T47D (cell line): ENCODE results near the gene ORAI3.
"Not testable (repeated sequence)": the region's sequence is repeated elsewhere in the genome, so short reads cannot be mapped to it uniquely, and the experiment has no call there.

ENCODE experiments used
- DNase-seq, 2 experiments: peaks; one replicate each; pipeline versions ENCODE4 v3.0.0 to v3.0.0-alpha.2; 2011 to 2012; ENCODE audit warnings: low read depth in 1 of 2, low spot score in 1 of 2
- JUND ChIP-seq: IDR thresholded peaks from 2 replicates; pipeline ENCODE4 v1.6.1; 2012; ENCODE audit warnings: low read depth
- in situ Hi-C: cut with HindIII; loops from 2 replicates; pipeline ENCODE4 v1.10.0; 2016; ENCODE audit warnings: low sequenced_read_pairs, low pct_unique_long_range_greater_than_20kb

ORAI3 gene

GRCh38 chr16:30925995-30926811 is 22.7 kb upstream of the ORAI3 start:
- no peak for TF ChIP-seq JUND
- DNase-seq = no peak
- in situ Hi-C loops = no loop called here

- in situ Hi-C loops = no loop called here
- DNase-seq = no peak
- TF ChIP-seq JUND = no peak
Observed at GRCh38 chr16:30926937-30927788, 21.7 kb upstream of the ORAI3 start.

- DNase-seq = peak; percentile 82 to 83
- in situ Hi-C loops = no loop called here
- TF ChIP-seq JUND = no peak
Observed at GRCh38 chr16:30927789-30928378, 21.0 kb upstream of the ORAI3 start.

- no peak for DNase-seq
- no peak for TF ChIP-seq JUND
- in situ Hi-C loops = no loop called here
Observed at GRCh38 chr16:30928390-30928789, 20.5 kb upstream of the ORAI3 start.

- no peak for DNase-seq
- in situ Hi-C loops = no loop called here
- TF ChIP-seq JUND = no peak
Observed at GRCh38 chr16:30929167-30929566, 19.7 kb upstream of the ORAI3 start.

GRCh38 chr16:30930160-30930571 is 18.7 kb upstream of the ORAI3 start:
- DNase-seq = no peak
- no peak for TF ChIP-seq JUND
- in situ Hi-C loops = no loop called here

GRCh38 chr16:30931068-30931650 is 17.7 kb upstream of the ORAI3 start:
- TF ChIP-seq JUND = no peak
- in situ Hi-C loops = no loop called here
- no peak for DNase-seq

GRCh38 chr16:30934827-30935557 is 13.9 kb upstream of the ORAI3 start:
- in situ Hi-C loops = no loop called here
- no peak for TF ChIP-seq JUND
- DNase-seq = peak in 1 of 2 experiments; percentile 76

- in situ Hi-C loops = no loop called here
- DNase-seq = no peak
- no peak for TF ChIP-seq JUND
Observed at GRCh38 chr16:30937692-30938091, 11.2 kb upstream of the ORAI3 start.

- DNase-seq, in situ Hi-C loops: not testable (repeated sequence)
Observed at GRCh38 chr16:30939571-30939970, 9.3 kb upstream of the ORAI3 start.

GRCh38 chr16:30941600-30942425 is 7.1 kb upstream of the ORAI3 start:
- no peak for TF ChIP-seq JUND
- peak; percentile 81 to 82 for DNase-seq
- in situ Hi-C loops = no loop called here
